Spleen (tissue), 7 donors: ENCODE measurements around the gene GGTLC2.
"Not testable (repeated sequence)": the region's sequence is repeated elsewhere in the genome, so short reads cannot be mapped to it uniquely, and the experiment has no call there.

ENCODE experiments used
- CTCF ChIP-seq, 11 experiments: fragments of 200-600 bp in 7 of 11; fragments of 450-650 bp in 4 of 11; sonication (generic) in 4 of 11; IDR thresholded peaks in 8 of 11; conservative IDR thresholded peaks in 3 of 11; 1 replicate in 7 of 11; 2 replicates in 4 of 11; pipeline versions ENCODE4 v1.4.0 to v1.8.0; 2016 to 2021; ENCODE audit warnings: antibody characterized with exemption in 11 of 11, inconsistent platforms in 4 of 11, mild to moderate bottlenecking in 1 of 11
- POLR2A ChIP-seq, 3 donors: fragments of 450-650 bp; IDR thresholded peaks; one replicate each; pipeline ENCODE4 v1.5.1; 2017; ENCODE audit warnings: antibody characterized with exemption in 3 of 3, mild to moderate bottlenecking in 1 of 3
- POLR2AphosphoS5 ChIP-seq, 3 donors: sonication (generic); formaldehyde crosslinking; IDR thresholded peaks; one replicate each; pipeline ENCODE4 v1.5.1; 2017; ENCODE audit warnings: antibody characterized with exemption in 3 of 3
- donor health status: DM: no; HTN: no; CAD: no; lungs with moderate emphysema.
- donor health status: DM: no; HTN: no; CAD: no.
- donor health status: DM: no; HTN: no; CAD: no.

- not testable (repeated sequence) for TF ChIP-seq POLR2A (IDR thresholded peaks at IDR 0.05); POLR2AphosphoS5 (IDR thresholded peaks at IDR 0.05); CTCF (IDR thresholded peaks at IDR 0.05 in 8 of 11, conservative IDR thresholded peaks at IDR 0.05 in 3 of 11)
Observed at GRCh38 chr22:22648863-22649536, 4.6 kb downstream of the GGTLC2 start.
